Measurements from ENCODE around the gene BOC.

The BOC gene

DNA sequence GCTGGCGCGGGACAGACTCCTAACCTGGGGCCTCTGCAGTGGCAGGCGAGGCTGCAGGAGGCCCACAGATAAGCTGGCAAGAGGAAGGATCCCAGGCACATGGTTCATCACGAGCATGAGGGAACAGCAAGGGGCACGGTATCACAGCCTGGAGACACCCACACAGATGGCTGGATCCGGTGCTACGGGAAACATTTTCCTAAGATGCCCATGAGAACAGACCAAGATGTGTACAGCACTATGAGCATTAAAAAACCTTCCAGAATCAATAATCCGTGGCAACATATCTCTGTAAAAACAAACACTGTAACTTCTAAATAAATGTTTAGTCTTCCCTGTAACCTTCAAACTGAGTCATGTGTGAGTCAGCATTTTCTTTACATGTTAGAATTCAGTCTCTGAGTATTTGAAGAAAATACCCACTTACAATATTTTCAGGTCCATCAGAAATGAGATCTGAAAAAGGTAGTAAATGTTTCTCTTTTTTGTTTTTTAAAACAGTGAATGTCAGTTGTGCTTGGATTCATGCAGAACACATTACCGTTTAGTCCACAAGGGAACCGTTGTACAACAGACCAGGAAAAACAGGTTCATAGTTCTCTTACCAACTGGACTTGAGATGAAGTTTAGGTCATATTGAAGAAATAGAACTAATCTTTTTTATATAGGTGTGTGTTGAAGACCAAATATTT is 75.9 kb downstream of the BOC start:
- no peak for DNase-seq (ENCODE audit: low read depth)

DNA sequence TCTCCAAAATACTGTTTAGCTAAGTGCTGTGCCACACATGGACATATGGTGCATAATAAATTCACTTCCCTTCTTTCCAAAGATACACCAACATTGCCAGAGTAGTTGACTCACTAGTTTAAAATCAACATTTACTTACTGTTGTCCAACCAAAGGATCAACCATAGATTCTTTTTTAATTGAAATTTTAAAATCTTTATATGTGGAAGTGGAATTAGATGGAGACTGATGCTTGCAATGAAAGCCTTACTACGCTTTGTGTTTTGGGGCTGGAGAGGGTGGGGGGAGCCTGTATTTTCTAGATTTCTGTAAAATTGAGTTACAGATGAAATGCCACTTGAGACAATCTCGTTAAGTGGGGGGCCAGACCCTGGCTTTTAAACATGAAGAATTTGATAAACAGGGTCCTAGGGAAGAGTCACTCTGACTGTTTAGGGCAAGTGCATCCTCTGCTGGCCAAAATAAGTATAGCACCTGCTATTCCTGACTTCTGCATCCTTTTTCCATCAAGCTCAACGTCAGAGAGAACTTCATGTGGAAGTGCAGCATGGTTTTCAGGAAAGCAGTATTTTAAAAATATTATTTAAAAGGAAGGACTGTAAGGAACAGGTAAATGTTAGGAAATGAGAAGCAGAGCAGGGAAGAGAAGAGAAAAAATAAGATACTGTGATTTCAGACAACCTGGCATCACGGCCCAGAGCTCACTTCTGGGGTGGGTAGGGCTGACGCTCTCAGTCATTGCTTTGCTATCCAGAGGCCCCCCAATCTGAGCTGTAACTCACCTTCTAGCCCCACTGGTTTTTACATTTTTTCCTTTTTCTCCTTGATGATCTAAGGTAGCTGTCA is 76.7 kb downstream of the BOC start:
- peak; percentile 38 for DNase-seq (ENCODE audit: low read depth)

DNA sequence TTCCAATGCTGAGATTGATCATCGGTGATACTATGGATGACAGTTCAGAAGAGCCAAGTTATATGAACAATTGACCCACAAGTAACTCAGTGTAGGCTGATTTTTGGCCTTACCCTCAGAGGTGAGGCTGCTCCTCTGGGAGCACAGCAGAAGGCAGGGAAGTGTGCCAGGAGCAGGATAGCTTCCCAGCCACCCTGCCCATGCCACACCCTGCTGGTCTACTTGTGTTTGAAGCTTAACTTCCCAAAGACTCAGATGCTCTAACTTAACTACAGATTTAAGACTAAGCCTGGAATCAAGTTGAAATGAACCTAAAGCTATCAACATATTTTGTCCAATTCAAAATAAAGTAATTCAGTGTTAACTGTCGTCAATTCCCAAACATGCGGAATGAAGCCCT is 77.5 kb downstream of the BOC start:
- no peak for DNase-seq (ENCODE audit: low read depth)

DNA sequence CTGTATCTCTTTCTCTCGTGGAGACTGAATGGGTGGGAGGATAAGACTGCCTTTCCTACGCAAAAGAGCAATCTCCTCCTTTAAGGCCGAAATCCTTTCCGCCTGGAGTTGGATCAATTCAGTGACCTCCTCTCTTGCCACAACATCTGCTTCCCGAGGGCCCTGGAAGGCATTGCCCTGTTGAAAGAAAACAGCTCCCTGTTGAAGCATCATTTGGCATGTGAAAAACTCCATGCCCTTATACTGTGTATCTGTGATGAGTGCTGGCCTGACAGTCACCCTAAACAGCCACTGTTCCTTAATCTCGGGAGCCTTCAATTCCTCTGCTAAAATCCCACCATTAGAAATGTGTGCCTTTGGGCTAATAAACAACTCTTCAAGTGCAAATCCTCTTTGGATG is 80.2 kb downstream of the BOC start:
- DNase-seq (ENCODE audit: low read depth) = no peak

DNA sequence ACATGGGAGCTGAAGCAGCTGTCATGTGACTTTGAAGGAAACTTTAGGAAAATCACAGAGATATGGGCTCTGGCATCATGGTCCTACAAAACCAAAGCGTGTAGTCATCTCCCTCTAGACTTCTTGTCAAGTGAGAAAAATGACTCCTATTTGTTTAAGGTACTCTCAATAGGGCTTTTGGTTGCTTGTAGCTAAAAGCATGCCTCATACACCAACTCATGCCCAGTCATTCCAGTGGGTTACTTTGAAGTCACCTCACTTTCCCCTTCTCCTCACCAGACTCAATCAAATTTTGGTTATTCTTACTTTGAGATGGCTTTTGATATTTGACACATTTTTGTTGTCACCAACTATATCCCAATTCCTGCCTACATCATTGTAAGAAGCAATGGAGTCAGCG is 81.6 kb downstream of the BOC start:
- DNase-seq (ENCODE audit: low read depth) = no peak

DNA sequence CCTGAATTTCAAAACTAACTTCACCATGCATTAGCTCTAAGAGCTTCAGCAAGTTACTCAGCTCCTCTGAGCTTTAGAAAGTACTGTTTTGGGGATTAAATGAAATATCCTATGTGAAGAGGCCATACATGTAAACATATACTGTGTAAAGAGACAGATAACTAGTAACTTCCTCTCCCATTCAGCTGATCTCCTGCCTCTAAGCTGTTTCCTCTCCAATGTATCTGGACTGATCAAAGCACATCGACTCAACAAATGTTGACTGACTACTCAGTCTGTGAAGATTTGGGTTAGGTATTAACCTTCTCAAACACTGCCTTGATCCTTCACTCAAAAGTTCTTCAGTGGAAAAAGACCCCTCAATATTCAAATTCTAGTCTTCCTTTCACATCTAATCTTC is 82.0 kb downstream of the BOC start:
- no peak for DNase-seq (ENCODE audit: low read depth)

DNA sequence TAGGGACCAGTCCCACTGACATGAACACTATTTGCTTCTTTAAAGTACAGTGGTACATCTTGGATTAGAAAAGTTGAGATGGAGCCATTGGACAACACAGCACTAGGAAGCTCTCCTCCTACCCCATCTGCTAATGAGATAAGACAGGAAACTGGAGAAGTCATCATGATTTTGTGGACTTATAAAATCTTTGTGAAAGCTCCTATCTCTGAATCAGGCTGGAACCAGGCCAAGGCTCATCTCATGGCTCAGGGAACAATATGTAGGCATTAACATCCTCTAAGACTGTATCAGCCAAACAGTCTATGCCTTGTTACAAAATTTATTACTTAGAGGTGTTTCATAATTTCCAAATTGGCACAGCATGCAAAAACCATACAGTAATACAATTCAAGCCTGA is 84.1 kb downstream of the BOC start:
- DNase-seq (ENCODE audit: low read depth) = no peak

DNA sequence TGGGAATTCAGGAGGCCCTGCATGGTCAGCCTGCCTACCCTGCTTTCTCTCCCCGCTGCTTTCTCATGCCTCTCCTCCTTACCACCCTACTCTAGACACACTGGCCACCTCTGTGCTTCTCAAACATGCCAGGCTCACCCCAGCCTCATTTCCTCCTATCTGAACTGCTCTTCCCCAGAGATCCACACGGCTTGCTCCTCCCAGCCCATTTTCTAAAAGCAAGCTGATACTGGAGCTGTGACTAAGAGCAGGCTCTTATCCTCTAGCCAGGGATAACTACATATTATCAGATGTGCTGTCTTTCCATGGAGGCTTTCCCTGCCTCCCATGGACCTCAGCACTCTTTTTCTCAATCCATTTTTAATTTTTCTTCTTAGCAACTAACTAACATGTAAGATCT is 85.9 kb downstream of the BOC start:
- DNase-seq (ENCODE audit: low read depth) = no peak

DNA sequence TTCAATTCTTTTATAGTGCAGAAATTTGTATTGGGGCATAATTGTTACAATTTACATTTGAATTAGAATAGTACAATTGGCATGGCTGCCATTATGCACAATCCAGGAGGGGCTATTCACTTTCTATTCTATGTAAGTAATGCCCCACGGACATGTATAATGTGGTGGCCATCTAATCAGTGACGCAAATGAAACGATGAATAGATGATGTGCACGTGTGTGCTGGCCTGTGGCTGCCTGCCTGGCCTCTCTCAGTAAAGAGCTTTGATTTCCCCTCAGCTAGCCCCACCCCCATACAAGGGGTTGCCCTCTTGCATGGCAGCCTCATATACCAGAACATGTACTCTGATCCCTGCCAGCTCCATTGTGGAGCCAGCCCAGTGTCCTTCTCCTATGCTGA is 86.5 kb downstream of the BOC start:
- no peak for DNase-seq (ENCODE audit: low read depth)

DNA sequence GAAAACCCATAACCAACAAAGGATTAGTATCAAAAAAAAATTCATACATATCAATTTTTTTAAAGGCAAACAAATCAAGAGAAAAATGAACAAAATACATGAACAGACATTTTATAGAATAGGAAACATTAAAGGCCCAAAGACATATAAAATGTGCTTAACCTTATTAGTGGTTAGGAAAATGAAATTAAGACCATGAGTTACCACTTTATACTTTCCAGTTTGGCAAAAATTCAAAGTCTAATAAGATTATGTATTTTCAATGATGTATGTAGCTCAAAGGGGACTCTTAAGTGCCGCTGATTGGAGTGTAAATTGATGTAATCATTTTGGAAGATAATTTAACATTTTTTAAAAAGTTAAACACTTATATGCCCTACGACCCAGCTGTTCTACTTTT is 89.2 kb downstream of the BOC start:
- DNase-seq (ENCODE audit: low read depth) = no peak

DNA sequence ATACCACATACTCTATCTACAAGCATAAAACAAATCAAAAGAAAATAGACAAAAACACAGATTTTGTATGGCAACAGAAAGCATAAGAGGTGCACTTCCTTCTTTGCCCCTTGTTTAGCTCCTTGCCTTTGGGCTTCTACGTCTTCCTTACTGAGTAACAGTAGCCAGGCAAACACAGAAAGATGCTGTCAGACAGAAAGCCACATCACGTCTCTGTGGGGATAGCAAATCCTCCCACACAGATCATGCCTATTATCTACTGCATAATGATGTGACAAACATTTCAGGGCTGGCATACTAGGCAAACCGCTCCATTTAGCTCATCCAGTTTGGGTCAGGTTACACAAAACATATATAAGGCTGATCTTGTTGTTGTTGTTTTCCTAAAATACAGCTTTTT is 92.7 kb downstream of the BOC start:
- no peak for DNase-seq (ENCODE audit: low read depth)

DNA sequence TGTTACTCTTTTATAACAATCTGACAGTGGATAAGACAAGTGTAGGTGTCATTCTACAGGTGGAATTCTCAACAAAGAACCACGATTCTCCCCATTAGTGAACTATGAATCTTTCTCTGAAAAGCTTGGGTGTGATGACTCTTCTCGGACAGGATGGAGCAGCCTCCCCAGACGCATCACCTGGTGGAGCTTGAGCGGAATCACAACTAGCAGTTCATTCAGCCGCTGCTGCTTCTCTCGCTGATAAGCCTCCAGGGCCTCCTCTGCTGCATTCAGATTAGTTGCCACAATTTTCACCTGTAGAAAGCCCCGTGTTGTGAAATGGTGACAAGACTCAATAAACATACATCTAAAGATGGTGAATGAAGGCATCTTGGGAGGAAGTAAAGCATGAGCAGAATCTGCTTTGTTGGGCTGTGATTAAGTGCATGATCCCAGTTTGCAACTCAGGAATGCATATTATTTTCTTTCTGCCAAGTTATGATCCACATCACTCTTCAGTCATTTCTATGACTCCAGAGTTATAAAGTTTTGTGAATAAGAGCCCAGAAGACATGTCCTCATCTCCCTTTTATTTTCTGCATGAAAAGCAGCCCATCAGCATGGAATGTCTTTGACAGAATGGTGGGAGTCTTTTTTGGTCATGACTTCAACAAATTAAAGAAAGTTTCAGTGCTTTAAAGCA is 93.6 kb downstream of the BOC start:
- DNase-seq (ENCODE audit: low read depth) = no peak

DNA sequence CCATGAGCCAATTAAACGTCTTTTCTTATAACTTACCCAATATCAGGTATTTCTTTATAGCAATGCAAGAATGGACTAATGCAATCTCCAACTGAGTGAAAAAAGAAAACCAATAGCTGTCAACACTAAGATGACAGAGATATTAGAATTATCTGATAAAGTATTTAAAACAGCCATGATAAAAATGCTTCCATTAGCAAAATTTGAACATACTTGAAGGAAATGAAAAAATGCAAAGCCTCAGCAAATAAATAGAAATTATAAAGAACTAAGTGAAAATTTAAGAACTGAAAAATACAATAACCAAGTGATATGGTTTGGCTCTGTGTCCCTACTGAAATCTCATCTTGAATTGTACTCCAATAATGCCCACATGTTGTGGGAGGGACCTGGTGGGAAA is 99.6 kb downstream of the BOC start:
- DNase-seq (ENCODE audit: low read depth) = no peak

DNA sequence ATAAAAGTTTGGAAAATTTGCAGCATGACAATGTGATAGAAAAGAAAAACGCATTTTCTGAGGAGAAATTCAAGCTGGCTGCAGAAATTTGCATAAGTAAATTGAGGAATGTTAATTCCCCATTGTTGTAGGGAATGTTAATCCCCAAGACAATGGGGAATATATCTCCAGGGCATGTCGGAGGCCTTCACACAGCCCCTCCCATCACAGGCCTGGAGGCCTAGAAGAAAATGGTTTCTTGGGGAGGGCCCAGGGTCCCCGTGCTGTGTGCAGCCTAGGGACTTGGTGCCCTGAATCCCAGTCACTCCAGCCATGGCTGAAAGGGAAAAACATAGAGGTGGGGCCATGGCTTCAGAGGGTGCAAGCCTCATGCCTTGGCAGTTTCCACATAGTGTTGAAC is 101.1 kb downstream of the BOC start:
- no peak for DNase-seq (ENCODE audit: low read depth)

DNA sequence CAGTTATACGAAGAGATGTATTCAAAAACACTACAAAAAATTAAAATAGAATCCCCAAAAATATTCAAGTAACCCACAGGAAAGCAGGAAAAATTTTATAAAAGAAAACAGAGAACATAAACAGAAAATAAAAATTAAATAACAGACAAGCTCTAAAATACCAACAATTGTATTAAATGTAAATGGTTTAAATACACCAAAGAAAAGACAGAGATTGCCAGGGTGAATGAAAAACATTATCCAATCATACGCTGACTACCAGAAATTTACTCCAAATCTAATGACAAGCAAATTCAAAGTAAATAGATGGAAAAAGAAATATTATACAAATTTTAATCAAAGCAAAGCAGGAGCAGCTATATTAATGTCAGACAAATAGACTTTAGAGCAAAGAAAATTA is 103.6 kb downstream of the BOC start:
- no peak for DNase-seq (ENCODE audit: low read depth)

DNA sequence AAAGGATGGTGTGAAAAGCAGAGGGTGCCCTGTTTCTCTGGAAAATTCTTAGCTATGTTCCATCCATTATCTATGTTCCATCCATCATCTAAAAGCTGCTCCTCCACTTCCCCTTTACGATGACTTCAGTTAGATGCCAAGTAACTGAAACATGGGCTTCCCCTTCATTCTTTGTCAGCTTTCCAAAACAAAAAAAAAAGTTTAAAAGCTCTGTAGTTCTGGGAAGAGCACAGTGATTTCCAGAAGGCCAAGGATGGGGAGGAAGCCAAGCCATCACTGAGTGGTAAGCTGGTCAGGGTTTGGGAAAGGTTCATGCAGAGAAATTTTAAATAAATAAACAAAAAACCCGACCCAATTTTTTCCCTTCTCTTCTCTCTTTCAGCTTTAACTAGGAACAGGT is 118.4 kb downstream of the BOC start:
- DNase-seq (ENCODE audit: low read depth) = no peak

DNA sequence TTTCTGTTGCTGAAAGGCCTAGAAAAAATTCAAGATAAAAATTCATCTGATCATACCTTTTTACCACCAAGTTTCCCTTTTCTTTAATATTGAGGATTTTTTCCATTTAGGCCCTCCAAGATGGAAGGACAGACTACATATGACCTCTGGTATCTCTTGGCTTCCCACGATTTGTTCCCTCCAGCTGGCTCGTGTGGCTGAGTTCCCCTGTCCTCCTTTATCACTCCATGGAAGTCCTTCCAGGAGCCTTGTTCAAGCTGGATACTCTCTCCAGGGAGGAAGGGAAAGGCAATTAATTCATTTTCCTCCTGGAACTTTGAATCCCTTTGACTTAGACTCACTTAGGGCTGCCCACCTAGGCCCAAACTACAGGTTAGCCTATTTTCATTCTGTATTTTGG is 119.4 kb downstream of the BOC start:
- DNase-seq (ENCODE audit: low read depth) = no peak

DNA sequence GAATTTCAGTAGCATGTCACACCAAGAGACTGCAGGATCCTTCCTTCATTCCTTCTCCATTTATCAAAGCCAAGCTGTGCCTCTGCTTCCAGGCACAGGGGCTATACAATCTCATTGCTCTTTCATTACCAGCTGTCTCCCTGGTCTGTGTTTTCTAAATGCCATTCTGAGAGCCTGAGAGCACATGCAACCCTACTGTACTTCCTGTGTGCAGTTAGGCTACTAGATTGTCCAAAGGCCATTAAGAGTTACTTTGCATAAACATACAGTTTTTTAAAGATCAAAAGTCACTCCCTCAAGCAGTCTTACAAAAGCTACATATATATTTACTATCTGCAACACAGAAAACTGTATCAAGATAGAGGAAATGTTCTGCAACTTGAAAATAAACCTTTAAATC is 119.8 kb downstream of the BOC start:
- no peak for DNase-seq (ENCODE audit: low read depth)

Data from activated T-cell treated with anti-CD3 and anti-CD28 coated beads for 1 hour (primary cell).